GM19328 (cell line): Measurements from ENCODE around the gene TRA2B.
"Not testable (repeated sequence)": the region's sequence is repeated elsewhere in the genome, so short reads cannot be mapped to it uniquely, and the experiment has no call there.

Experiments used
- ATAC-seq: cut with Tn5 transposase; IDR thresholded peaks from one replicate; pipeline ENCODE4 v1.9.1; 2021; ENCODE audit warnings: mild to moderate bottlenecking, moderate library complexity; ENCODE audit not compliant: unreplicated experiment

TRA2B gene

GRCh38 chr3:185928496-185928895, 9.3 kb downstream of the TRA2B start:
- ATAC-seq, result no peak

DNA sequence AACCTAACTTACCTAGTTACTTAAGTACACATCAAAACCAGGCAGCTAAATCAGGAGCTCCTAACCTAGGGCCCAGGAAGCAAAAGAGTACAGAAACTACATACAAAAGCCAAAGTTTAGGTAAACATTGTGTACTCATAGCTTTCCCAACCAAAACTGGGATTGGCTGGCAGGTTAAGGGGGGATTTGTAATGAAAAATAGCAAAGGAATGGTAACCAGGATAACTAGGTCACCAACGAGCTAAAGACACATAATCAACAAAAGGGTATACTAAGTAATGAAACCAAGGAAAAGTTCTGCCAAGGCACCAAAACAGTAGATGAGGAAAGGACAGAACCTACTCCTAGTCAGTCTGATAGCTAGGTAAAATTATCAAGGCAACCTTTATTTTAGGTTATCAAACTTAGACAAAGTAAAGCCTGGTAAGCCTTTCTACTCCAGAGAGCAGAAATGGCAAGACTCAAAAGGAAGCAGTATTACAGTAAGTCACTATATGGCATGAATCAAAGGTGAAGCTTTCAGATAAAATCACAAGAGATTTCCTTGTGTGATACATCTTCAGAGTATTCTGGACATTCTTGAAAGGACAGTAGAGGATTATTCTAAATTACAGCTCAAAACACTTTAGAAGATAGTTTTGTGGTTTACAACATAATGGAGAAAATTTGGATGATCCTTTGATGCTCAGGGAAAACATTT, 10.2 kb downstream of the TRA2B start:
- no peak for ATAC-seq

- no peak for ATAC-seq
These were observed 11.4 kb downstream of the TRA2B start for GRCh38 chr3:185926445-185926844.

GRCh38 chr3:185925353-185925752, 12.5 kb downstream of the TRA2B start:
- ATAC-seq, result no peak

DNA sequence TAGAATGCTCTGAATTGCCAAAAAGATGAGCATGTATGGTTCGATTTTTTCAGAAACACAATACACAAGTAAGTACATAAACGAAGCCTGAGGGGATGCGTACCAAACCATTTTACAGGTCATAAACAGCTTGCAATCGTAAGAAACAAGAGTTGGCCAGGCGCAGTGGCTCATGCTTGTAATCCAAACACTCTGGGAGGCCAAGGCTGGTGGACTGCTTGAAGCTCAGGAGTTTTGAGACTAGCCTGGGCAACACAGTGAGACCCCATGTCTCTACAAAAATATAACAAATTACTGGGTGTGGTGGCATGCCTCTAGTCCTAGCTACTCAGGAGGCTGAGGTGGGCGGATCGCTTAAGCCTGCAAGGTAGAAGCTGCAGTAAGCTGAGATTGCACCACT, 13.4 kb downstream of the TRA2B start:
- no peak for ATAC-seq

DNA sequence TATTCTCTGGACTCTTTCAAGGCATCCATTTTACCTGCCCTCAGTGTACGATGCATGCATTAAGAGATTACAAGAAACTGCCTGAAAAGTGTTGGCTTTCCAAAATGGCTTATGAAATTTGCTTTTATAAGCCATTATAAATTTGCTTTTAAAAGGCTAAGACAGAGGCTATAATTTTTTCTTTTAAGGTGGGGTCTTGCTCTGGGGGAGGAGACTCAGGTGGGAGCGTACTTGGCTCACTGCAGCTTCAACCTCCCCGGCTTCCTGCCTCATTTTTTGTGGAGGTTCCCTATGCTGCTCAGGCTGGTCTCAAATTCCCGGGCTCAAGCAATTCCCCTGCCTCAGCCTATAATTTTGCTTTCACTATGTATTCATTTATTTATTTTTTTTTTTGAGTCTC, 17.6 kb downstream of the TRA2B start:
- ATAC-seq, result no peak

DNA sequence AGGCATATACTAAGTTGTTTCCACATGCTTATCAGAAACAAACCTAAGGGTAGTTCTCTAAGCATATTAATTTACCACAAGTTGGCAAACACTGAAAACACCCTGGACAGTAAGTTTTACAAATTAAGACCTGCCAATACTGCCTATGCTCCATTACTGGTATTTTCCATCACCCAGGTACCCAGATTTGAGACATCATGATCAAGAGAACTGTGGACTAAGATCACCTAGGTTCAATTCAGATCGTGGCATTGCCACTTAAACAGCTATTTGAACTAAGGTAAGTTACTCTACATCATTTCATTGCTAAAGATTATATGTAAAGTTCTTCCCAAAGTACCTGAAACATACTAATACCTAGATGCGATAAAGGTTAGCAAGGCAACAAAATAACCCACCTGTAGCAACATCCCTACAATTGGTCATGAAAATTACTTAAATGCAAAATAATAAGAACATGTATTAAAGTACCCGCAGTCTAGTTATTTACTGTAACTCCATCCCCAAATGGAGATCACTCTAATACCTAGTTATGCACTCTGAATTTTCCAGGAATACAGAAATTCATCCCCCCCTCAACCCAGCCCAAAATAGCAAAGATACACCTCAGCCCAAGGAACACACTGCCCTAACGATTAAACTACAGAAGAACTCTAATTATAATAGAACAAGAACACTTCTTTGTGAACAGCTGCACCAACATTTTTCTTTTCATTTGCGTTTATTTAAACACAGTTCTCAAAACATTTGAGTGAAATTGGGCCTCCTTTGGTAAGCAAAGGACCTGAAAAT, 21.6 kb downstream of the TRA2B start:
- no peak for ATAC-seq

- no peak for ATAC-seq
These were observed 22.2 kb downstream of the TRA2B start for GRCh38 chr3:185915642-185916041.

- ATAC-seq, result no peak
These were observed 22.7 kb downstream of the TRA2B start for GRCh38 chr3:185914911-185915629.

GRCh38 chr3:185912929-185913901, 24.6 kb downstream of the TRA2B start:
- ATAC-seq, result no peak

DNA sequence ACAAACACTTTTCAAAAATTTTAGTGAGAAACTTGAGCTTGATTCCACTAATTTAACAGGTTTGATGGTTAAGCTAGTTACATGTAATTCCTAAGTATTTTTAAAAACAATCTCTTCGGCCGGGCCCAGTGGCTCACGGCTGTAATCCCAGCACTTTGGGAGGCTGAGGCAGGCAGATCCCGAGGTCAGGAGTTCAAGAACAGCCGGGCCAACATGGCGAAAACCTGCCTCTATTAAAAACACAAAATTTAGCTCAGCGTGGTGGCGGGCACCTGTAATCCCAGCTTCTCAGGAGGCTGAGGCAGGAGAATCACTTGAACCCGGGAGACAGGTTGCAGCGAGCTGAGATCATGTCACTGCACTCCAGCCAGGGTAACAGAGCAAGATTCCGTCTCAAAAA, 25.3 kb downstream of the TRA2B start:
- ATAC-seq, result no peak

GRCh38 chr3:185911076-185911448, 26.8 kb downstream of the TRA2B start:
- ATAC-seq, result not testable (repeated sequence)

DNA sequence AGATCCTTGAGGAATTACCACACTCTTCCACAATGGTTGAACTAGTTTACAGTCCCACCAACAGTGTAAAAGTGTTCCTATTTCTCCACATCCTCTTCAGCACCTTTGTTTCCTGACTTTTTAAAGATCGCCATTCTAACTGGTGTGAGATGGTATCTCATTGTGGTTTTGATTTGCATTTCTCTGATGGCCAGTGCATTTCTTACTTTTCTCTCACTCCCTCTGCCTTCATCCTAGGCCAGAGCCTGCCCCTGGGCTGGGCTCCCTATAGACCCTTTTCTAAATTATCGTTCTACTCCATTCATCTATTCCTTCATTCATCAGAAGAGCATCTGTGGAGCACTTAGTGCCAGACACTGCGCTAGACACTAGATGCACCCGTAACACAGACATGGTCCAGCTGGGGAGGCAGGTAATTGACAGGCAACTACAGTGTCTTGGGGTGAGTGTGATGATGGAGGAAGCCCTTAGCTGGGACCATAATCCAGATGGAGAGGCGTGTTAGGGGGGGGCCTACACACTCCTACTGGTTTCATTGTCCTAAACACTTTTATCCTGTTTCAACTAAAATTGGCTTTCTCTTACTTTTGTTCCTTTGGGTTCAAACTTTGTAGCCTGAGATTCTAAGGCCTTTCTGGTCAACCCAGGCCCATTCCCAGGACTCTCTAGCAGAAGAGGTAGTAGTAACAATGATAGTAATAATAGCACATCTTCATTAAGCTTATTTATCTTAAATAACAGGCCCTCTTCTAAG, 27.3 kb downstream of the TRA2B start:
- ATAC-seq, result not testable (repeated sequence)

- not testable (repeated sequence) for ATAC-seq
These were observed 27.9 kb downstream of the TRA2B start for GRCh38 chr3:185909913-185910312.

DNA sequence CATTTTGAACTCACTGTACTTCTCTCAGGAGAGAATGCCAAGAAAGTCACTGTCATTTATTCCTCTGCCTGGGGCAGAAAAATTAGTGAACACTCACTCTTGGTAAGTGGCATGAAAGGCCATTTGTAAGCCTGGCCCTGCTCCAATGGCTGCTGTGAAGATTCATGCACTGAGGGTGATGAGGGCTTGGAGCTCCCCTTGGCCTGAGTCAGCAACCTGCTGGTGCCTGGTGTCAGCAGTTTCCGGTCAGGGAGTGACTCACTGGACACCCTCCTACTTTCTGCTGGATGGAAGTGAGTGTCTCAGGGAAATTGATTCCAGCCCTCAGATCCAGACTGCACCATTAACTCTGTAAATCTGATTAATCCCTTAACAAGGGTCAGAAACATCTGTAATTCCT, 37.6 kb downstream of the TRA2B start:
- ATAC-seq, result no peak

GRCh38 chr3:185896636-185897035, 41.2 kb downstream of the TRA2B start:
- no peak for ATAC-seq

- no peak for ATAC-seq
These were observed 50.7 kb downstream of the TRA2B start for GRCh38 chr3:185887066-185887465.

DNA sequence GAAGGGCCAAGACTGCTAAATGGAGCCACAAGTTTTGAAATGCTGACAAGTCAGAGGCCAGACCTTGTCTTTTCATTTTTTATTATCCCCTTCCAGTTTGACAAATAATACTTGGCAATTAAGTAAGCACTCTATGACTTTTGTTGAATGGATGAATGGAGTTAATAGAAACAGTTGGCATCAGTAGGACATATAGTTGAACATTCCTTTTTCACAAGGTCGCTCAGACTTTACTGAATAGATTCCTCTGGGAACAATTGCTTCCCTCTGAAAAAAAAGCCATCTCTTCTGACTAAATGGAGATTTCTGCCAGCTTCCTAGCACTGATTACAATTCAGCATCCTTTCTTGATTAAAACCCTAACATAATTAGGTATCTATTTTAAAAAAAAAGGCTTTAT, 53.2 kb downstream of the TRA2B start:
- ATAC-seq, result no peak

DNA sequence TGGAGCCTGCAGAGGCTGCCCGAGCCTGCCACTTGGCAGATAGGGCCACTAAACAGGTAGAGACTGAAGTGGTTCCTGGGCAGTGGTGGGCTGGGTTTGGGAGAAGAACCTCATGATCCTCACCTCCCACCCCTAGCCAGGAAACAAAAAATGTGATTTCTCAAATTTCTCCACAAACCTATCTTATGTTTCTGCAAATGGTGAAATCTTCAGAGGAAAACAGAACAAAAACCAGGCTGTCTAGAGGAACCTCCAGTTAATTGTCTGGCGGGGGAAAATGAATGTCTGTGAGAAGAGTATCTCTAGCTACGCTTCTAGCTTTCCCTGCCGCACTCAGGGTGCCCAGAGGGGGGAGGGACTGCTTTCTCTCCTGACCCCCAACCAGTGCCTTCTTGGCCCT, 55.9 kb downstream of the TRA2B start:
- ATAC-seq, result no peak

DNA sequence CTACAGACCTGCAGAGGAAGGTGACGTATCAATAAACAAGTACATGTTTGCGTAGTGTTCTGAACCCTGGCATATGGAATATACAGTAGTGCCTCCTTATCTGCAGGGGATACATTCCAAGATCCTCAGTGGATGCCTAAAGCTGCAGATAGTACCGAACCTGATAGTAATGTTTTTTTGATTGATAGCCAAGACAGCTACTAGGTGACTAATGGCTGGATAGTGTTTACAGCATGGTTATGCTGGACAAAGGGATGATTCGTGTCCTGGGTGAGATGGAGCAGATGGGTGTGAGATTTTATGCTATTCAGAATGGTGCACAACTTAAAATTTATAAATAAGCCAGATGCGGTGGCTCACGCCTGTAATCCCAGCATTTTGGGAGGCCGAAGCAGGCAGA, 57.2 kb downstream of the TRA2B start:
- no peak for ATAC-seq
